MV-4-11 (cell line): ENCODE data around the gene SNAI3.

ENCODE experiments used
- DNase-seq: peaks from one replicate; lab custom pipeline; 2025; lab: John Stamatoyannopoulos, UW

SNAI3 gene

DNA sequence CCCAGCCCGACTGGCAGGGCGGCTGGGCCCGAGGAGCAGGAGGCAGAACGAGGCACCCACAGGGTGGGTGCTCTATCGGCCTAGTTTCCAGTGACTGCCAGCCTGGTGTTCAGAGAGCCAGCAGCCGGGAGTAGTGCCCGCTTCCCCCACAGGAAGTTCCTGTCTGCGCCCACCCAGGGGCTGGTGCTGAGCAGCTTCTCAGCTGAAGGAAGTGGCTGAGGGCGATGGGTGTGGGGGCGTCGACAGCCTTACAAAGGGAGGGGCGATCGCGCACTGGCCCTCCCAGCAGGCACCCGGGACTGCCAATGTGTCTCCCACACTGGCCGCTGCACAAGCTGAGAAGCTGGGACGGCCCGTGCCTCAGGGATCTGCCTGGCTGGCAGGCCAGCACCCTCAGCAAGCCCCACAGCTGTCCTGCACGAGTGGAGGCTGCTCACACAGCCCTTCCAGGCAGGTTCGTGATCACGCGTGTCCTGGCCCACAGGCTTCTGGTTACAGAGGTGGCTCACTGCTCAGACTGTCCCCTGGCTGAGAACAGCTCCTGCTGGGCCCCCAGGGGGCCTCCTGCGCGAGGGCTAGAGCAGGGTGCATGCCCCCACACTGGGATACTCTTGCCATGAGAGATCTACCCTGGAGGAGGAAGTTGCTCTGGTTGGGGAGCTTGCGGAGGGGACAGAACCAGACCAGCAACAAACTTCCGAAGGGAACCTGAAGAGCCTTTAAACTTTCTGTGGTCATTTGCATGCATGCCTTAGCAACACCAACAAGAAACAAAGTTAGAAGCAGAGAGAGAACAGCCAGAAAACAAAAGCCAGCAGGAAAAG, 17.4 kb upstream of the SNAI3 start:
- DNase-seq = peak; percentile 74

DNA sequence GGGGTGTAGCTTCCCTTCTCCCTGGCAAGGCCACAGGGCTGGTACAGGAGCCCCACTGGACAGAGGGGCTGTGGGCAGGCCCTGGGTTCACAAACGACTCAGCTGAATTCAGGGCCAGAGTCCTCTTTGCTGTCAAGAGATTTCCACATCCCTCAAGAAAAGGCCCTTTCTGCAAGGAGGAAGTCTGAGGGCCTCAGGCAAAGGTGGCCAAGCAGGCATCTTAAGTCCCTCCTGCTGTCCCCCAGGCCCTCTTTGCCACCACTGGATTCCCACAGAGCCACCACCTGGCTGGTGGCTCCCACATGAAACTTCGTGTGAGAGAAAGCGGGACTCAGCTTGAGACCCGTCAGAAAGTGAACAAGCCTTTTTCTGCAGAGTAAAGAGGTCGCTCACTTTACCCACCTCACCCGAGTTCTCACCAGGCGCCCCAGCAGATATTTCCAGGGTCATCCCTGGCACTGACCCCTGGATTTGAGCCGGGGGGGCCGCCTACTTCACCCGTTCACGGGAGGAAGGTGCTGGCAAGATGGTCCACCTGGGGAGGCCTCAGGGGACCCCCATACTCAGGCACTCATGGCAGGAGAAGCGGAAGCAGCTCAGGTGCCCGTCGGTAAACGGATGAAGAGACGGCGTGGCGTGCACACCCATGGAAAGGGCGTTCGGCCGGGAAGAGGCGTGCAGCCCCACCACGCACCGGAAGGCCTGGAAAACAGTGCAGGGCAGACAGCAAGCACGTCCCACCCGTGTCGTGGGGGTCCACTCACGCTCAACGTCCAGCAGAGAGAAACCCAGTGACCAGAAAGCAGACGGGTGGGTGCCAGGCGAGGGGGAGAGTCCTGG, 16.3 kb upstream of the SNAI3 start:
- peak; percentile 52 for DNase-seq

DNA sequence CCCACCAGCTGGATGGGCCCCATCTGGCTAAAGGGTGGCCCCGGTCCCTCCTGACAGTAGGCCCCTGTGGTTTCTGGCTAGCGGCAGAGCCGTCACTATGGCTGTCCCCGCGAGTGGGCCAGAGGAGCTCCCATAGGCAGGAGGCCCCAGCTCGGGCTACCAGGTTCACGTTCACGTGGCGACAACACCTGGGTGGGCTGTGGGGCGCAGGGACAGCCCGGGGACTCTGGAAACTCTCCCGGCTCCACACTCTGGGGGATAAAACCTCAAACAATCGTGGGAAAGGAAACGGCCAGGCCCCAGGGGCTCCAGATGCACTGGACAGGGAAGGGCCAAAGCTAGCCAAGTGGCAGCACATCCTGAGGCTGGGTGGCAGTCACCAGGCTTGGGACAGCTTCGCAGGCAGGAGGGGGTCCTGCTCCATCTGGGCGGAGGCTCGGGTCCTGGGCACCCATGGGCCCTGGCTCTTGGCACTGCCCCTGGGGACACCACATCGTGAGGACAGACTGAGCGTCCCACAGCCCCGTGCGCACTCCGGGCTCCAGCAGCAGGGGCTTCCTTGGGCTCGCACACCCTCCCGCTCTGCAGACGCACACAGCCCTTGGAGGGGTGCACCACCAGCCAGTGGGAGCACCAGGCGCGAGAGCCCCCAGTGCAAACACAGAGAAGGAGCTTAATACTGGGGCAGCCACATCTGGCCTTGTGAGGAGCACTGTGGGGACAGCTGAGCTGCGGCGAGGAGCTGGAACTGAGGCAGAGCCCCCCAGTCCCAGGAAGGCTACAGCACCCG, 15.5 kb upstream of the SNAI3 start:
- no peak for DNase-seq

DNA sequence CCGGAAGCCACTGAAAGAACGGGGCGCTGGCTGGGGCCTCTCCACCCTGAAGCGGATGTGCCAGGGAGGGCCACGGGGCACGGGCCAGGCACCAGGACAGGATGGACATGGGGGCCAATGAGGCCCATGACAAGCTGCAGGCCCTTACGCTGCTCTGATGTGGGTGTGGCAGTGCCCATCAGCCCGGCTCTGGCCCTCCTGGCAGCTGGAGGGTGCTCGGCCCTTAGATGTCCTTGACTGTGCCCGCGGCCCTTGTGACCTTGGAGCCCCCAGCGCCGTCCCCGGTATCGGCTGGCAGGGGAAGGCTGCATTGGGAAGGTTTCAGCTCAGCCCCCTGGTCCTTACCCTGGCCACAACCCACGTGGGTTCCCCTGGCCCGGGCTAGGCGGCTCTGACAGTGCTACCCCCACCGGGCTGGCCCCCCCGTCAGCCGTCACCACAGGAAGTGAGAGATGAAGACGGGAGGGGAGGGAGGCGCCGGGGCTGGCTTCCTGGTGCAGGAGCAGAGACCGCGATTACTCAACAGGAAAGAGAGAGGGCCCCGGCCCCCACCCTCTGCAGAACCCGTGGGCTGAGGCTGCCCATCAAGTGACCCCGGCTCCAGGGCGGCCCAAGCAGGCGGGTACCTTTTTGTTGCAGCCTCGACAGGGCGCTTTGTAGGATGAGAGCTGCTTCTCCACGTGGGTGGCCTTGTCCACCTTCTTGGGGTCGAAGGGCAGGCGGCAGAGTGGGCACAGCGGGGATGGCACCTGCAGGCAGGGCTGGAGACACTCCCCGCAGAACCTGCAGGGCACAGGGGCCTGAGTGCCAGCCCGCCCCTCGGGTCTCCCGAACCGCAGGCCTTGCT, 14.6 kb upstream of the SNAI3 start:
- peak; percentile 97 for DNase-seq

DNA sequence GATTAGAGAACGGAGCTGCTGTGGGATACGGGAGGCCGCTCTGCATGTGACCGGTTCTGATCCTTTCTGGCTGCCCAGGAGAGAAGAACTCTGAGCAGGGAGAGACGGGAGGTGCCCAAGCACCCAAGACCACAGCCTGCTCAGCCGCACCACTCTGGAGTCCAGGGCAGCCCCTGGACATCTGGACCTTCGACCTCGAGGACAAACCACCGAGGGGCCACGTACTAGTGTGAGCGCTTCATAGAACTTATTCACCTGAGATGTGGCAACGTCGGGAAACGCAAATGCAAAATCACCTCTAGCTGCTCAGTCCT, 14.0 kb upstream of the SNAI3 start:
- DNase-seq = no peak

DNA sequence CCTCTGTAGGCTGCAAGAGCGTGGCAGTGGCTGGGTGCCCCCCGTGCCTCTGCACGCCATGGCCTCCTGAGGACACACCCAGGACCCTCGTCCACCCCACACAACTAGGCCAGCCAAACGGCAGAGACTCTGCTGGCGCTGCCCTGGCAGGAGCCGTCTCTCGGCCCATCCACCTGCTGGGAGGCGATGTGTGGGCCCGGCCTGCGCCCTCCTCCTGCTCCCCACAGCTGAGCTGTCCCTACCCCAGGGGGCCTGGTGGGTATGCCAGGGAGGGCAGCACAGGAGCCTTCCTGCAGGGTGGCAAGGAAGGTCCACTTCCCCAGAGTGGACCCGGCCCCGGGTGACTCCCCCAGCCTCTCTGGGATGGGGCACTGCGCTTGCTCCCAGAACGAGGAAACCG, 12.9 kb upstream of the SNAI3 start:
- DNase-seq = no peak

DNA sequence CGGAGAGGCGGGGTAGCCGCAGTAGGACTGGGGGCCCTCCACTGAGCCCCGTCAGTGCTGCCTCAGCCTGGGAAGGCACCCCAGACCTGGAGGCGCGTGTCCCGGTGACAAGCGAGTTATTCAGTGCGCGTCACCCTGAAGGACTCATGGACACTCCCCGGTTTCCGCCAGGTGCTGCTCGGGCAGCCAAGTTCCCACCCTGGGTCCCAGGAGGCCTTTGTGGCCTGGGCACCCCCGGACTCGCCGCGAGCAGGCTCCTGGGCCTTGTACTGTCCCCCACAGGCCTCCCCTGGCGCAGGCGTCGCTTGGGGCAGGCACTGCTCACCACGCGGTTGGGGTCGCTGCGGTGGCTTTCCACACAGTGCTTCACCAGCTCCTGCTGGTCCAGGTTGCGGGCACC, 12.3 kb upstream of the SNAI3 start:
- no peak for DNase-seq

DNA sequence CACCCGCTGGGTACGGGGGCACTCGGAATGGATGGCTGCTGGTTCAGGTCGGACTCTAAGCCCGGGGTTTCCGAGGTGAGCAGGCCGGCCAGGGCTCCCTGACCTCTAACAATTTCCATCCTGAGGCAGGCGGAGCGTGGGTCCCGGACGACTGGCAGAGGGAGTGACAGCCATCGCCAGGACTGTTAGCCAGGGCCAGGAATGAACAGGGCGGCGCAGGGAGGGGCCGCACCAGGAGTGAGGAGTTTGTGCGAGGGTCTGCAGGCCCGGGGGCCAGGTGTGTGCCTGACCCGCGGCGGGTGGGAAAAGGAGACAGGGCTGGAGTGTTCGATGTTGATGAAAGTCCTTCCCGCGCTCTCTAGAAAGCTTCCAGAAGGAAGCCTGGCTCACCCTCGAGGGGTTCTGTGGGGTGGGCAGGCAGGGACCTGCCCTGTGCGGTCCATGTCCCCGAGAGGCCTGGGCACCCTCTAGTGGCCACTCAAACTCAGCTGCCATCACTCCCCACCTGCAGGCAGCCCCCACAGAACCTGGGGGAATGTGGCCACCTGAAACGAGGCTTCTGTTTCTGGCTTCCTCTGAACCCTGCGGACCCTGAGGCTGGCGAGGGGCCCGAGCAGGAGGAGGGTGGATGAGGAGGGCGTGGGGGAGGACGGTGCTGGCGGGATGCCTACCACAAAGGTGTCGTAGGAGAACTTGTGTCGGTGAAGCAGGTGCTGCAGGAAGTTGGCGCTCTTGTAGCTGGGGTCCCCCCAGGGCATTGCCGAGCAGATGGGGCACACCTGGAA, 11.7 kb upstream of the SNAI3 start:
- DNase-seq = no peak

DNA sequence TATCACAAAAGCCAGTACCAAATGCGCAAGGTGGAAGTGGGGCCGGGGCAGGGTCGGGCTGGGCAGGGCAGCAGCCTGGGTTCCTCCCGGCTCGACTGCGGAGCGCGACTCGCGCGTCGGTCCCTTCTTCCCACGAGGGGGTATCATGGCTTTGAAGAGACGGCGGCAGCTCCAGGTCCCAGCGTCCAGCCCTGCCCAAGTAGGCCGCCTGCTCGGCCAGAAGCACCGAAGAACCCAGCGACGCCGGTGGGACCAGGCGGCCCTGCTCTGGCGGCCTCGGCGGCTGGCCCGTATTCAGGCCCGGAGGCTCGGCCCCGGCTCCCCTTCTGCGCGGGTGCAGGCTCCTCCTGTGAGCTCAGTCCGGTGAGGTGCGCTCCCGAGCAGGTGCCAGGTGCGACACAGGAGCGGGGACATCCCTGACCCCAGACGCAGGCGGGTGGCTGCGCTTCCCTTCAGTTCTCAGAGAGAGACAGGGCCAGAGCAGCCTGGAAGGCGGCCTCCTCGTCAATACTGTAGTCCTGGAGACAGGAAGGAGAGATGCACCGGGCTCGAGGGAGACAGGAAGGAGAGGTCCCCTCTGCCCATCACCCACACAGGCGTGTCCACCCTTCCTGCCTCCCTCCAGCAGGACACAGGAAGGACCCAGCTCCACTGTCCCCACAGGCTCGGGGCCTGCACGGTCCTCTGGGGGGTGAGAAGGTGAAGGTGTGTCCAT, 11.0 kb upstream of the SNAI3 start:
- DNase-seq = no peak

DNA sequence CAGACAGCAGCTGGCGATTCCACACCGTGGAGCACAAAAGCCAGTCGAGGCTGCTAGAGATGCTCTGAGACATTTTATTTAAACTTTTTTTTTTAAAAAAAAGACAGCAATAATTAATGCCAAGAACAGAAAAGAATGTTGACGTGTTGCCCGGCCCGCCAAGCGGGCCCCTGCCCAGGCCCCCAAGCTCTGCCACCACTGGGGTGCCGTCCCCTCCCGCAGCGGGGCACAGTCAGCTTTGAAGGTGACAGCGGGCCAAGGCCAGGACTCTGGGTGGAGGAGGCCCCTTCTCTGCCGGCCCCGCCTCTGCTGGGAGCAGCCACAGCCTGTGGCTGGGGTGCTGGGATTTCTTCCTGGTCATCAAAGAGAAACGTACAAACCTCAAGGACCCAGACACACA, 10.1 kb upstream of the SNAI3 start:
- no peak for DNase-seq

DNA sequence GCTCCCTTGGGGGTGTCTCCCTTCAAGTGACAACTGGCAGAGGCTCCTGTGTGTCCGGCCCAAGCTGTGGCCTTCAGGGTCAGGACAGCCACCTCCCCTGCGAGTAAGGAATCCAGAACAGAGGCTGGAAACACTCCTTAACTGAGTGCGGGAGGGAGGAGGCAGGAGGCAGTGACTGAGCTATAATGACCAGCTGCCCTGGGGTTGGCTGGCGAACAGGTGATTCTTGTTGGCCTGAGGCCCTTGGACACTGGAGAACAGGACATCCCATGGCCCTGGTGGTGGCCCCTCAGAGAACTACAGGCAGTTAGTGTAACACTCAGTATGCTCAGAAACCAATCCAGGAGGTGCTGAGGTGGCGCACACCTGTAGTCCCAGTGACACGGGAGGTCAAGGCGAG, 9.4 kb upstream of the SNAI3 start:
- DNase-seq = no peak

GRCh38 chr16:88695218-88695617, 8.9 kb upstream of the SNAI3 start:
- DNase-seq = no peak

- no peak for DNase-seq
Observed at GRCh38 chr16:88694221-88695087, 8.1 kb upstream of the SNAI3 start.

GRCh38 chr16:88693420-88694177, 7.3 kb upstream of the SNAI3 start:
- no peak for DNase-seq

- DNase-seq = no peak
Observed at GRCh38 chr16:88692861-88693260, 6.6 kb upstream of the SNAI3 start.

DNA sequence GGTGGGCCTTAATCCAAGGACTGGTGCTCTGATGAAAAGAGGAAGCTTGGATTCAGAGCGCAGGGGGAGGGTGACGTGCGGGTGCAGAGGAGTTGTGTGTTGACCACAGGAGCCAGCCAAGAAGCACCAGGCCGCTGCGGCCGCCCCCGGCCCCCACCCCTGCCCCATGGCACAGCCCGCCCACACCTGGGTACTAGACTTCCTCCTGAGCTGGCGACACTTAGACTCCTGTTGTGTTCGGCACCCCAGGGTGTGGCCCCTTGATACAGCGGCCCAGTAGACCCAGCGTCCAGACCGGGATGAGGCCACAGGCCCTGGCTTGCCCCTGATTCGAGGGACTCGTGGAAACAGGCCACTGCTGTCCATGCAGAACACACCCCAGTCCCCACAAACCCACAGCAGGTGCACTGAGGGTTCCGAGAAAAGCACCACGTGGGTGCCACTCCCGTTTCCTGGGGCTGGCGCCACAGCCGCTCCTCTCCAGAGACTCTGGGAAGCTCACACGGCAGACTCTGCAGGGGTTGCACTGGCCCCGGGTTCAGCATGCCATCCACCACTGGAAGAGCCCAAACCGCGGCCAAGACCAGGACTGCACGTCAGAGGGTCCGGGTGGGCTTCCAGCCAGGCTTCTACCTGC, 5.7 kb upstream of the SNAI3 start:
- peak; percentile 94 for DNase-seq

DNA sequence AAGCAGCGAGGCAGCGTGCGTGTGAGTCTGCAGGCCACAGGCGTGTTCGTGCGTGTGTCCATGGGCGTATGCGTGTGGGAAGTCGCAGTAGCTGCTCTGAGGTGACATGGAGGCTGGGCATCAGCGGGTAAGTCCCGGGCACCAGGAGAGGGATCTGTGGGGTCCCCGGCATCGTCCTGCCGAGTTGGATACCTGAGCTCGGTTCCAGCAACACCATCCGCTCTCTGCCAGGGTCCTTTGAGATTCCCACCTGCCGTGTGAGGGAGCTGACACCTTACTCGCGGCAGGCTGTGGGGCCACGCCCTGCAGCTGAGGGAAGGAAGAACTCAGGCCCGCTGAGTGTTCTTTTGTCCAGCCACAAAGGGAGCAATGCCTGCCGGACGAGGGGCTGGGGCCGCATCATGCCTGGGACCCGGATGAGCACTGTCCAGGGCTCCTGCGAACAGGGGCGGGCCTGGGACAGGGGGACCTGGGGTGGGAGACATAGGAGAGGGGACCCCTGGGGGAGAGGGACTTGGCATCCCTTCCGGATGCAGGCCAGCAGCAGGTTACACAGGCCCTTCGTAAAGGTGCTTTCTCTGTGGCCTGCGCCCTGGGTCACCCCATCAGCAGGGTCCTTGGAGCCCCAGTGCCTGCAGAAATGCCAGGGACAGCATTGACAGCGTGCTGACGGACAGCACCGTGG, 5.0 kb upstream of the SNAI3 start:
- no peak for DNase-seq
